Stimulated activated CD4-positive, alpha-beta T cell treated with anti-CD3 and anti-CD28 coated beads, Interleukin-4, amount 100 ng/mL, for 1 hour (primary cell): ENCODE measurements around the gene PPP1R13L.
A peak's percentile ranks its signal among the peaks of the same experiment; 100 is the strongest.
"Not testable (repeated sequence)": the region's sequence is repeated elsewhere in the genome, so short reads cannot be mapped to it uniquely, and the experiment has no call there.

ENCODE experiments used
- DNase-seq: peaks from one replicate; pipeline ENCODE4 v3.0.0-alpha.2; 2020

PPP1R13L gene

DNA sequence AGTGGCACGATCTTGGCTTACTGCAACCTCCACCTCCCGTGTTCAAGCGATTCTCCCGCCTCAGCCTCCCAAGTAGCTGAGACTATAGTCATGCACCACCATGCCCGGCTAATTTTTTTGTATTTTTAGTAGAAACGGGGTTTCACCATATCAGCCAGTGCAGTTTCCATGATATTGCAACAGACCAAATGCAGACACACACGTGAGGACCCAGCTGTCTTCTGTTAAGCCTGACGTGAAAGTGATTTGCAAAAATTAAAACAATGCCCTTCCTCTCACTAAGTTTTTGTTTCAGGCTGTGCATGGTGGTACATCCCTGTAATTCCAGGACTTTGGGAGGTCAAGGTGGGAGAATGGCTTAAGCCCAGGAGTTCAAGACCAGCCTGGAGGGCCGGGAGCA lies 26.1 kb upstream of the PPP1R13L start:
- DNase-seq, result not testable (repeated sequence)

DNA sequence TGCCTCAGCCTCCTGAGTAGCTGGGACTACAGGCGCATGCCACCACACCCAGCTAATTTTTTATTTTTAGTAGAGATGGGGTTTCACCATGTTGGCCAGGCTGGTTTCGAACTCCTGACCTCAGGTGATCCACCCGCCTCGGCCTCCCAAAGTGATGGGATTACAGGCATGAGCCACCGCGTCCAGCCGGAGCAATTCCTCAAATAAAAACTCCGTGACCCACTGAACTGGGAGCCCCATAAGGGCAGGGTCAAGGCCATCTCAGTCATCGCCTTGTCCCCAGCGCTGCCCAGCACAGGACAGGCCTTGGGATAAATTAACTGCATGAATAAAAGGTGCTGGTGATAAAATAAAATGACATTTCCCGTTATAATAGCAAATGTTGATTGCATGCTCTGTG lies 25.0 kb upstream of the PPP1R13L start:
- not testable (repeated sequence) for DNase-seq

GRCh38 chr19:45428384-45429231 lies 23.7 kb upstream of the PPP1R13L start:
- no peak for DNase-seq

DNA sequence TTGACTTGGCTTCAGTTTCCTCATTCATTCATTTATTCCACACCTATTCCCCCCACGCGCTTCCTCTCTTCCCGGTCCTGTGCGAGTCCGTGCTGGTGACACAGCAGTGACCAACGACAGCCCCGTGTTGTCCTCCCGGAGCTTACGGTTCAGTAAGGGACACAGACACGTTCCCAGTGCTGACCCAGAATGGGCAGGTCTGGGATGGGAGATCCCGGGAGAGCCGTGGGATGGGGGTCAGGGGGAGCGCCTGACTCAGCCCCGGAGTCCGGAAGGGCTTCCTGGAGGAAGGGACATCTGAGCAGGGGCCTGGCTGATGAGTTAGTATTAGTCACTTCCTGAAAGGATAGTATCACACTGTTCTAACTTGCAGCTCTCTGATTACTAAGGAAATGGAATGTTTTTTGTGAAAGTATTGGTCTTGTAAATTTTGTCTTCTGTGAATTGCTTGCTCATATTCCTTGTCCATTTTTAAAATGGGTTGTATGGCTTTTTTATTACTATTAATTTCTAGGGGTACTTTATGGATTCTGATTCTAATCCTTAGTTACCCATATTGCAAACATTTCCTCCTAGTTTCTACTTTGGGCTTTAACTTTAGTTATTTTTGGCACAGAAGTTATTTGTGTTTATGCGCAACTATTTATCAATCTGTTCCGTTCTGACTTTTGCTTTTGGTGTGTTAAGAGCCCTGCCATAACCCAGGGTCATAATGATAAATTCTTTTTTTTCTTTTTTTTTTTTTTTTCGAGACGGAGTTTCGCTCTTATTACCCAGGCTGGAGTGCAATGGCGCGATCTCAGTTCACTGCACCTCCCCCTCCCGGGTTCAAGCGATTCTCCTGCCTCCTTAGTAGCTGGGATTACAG lies 19.6 kb upstream of the PPP1R13L start:
- peak; percentile 33 for DNase-seq

DNA sequence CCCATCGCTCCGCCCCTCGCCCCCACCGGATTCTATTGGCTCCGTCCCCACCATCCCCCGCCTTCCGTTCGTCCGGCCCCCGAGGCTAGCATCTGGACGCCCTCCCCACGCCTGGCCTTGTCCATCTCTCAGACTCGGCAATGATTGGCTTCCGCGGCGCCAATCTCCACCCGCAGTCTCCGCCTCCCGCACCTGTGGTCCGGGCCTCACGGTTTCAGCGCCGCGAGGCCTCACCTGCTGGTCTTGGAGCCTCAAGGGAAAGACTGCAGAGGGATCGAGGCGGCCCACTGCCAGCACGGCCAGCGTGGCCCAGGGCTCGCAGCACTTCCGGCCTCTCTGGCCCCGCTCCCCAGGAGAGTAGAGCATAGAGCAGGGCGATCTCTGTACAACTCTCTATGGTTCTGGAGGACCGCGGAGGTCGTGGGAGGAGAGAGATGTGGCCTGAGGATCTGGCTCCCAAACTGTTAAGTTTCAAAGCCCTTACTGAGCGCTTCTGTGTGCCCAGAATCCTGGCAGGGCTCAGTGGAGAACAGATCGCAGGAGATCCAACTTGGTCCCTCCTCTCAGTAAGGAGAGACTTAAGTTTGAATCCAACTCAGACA lies 18.8 kb upstream of the PPP1R13L start, which contains the start of gene ERCC1:
Gene ERCC1 (minus strand): TSS at position 329 of the 602 bp plus-strand sequence. CDS start 543 bp downstream, outside the sequence.
- DNase-seq, result peak; percentile 66

DNA sequence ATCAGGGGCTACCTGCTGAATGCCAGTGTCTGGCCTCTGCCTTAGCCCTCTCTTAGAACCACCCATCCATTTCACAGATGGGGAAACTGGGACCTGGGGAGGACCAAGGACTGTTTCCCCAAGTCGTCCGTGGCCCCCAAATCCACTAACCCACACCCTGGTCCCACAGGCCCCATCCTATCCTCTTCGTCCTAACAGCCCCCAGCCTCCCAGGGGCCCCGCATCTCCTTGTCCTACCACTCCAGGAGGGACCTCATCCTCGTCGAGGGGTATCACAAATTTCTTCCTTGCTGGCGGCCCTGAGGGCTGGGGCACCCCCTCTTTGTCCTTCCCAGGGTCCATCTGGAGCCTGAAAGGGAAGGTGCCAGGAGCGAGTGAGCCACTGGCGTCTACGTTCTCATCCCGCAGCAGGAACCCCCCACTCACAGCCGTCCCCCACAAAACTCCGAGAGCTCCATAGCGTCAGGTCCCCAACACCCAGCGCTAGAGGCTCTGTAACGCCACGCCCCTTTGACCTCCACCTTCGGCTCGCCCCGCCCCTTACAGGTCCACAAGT lies 18.2 kb upstream of the PPP1R13L start:
- peak; percentile 81 for DNase-seq

DNA sequence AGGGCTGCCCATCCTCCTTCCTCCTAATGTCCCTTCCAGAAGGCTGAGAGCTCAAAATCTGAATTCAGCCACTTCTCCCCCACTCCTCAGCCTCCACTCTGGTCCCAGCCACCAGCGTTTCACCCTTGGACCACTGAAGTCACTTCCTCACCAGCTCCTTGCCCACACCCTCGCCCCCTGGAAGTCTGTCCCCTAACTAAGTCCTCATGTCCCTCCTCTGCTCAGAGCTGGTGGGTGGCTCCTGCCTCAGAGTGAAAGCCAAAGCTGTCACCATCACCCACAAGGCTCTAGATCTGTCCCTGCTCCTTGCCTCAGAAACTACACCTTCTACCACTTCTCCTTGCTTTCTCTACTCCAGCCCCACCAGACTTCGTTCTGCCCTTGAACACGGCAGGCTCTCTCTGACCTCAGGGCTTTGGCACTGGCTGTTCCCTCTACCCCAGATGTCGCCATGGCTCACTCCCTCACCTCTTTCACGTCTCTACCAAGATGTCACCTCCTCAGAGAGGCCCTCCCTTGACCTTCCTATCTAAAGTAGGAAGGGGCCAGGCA lies 17.2 kb upstream of the PPP1R13L start:
- DNase-seq, result no peak

DNA sequence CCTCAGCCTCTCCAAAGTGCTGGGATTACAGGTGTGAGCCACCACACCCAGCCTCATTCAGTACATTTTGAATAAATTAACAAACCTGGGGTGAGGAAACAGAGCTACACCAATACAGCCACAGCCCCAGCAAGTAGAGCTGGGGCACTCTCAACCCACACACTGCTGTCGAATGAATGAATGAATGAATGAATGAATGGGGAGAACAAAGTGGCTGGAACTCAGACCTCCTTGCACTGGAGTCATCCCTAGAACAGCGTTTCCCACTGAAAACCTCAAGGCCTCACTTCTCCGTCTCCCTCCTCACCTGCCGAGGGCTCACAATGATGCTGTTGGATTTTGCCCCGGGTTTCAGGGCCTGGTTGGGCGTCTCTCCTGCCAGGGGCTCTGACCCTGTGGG lies 16.0 kb upstream of the PPP1R13L start:
- no peak for DNase-seq

GRCh38 chr19:45420356-45420755 lies 15.5 kb upstream of the PPP1R13L start:
- DNase-seq, result no peak

DNA sequence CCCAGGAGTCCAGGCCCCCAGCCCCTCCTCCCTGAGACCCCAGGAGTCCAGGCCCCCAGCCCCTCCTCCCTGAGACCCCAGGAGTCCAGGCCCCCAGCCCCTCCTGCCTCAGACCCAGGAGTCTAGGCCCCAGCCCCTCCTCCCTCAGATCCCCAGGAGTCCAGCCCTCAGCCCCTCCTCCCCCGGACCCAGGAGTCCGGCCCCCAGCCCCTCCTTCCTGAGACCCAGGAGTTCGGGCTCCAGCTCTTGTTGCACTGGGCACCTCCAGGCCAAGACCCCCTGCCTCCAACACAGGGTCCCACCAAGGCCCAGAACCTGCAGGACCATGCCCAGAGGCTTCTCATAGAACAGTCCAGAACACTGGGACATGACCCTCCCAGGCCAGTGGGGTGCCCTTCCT lies 15.0 kb upstream of the PPP1R13L start:
- no peak for DNase-seq

DNA sequence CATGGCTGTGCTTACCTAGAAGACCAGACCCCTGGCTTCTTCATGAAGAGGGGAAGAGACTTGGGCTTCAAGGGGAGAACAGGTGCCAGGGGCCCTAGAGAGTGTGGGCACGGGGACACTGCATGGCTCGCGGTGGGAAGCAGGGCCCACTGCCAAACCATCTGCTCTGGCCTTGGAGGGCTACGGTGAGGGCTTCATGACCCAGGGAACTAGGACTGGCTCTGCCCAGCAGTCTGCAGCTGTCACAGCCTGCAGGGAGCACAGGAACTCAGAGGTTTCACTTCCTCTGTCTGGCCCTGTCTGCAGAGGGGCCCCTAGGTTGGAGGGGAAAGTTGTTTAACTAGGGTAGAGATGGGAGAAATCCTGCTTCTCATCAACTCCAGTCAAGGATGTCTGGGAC lies 14.5 kb upstream of the PPP1R13L start:
- no peak for DNase-seq

- no peak for DNase-seq
Measured at GRCh38 chr19:45418802-45419201, 13.9 kb upstream of the PPP1R13L start.

DNA sequence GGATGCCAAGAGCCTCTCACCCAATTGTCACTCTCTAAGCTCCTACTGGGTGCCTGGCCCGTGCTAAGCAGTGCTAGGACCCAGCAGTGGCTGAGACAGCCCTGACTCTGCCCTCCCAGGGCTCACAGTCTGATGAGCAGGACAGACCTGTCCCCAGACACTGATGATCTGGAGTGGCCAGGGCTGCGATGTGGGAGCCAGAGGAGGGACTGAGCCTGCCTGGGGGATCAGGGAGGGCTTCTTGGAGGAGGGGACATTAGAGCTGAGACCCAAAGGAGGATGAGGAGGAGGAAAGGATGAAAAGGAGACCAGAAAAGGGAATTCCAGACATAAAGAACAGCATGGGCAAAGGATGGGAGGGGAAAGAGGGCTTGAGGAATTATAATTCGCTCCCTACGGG lies 12.3 kb upstream of the PPP1R13L start:
- no peak for DNase-seq

- DNase-seq, result no peak
Measured at GRCh38 chr19:45414468-45414867, 9.6 kb upstream of the PPP1R13L start.

- DNase-seq, result no peak
Measured at GRCh38 chr19:45413497-45413896, 8.6 kb upstream of the PPP1R13L start.

DNA sequence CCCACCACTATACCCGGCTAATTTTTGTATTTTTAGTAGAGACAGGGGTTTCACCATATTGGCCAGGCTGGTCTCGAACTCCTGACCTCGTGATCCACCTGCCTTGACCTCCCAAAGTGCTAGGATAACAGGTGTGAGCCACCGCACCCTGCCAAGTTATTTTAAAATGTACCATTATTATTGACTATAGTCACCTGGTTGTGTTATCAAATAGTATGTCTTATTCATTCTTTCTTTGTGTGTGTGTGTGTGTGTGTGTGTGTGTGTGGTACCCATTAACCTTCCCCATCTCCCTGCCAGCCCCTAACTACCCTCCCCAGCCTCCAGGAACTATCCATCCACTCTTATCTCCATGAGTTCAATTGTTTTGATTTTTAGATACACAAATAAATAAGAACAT lies 5.5 kb upstream of the PPP1R13L start:
- not testable (repeated sequence) for DNase-seq

DNA sequence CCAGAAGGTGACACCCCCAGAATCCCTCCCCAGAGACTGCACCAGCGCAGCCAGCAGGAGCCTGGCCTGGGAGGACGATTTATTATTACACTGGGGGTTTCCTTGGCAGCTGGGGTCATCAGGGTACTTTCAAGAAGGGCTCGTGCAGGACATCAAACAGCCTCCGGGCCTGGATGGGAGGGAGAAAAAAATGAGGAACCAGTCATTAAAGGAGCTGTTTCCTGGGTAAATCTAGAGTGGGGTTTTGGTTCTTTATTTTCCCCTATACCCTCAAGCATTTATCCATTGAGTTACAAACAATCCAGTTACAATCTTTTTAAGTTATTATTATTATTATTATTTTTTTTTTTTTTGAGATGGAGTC lies 4.7 kb upstream of the PPP1R13L start:
- DNase-seq, result no peak

DNA sequence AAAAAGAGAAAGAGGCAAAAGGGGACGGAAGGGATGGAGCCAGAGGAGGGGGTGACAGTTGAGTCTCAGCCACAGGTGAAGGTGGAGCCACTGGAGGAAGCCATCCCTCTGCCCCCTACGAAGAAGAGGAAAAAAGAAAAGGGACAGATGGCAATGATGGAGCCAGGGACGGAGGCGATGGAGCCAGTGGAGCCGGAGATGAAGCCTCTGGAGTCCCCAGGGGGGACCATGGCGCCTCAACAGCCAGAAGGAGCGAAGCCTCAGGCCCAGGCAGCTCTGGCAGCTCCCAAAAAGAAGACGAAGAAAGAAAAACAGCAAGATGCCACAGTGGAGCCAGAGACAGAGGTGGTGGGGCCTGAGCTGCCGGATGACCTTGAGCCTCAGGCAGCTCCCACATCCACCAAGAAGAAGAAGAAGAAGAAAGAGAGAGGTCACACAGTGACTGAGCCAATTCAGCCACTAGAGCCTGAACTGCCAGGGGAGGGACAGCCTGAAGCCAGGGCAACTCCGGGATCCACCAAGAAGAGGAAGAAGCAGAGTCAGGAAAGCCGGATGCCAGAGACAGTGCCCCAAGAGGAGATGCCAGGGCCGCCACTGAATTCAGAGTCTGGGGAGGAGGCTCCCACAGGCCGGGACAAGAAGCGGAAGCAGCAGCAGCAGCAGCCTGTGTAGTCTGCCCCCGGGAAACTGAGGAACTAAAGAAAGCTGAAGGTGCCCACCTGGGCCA lies 4.1 kb upstream of the PPP1R13L start:
- no peak for DNase-seq

GRCh38 chr19:45408121-45408520 lies 3.3 kb upstream of the PPP1R13L start:
- no peak for DNase-seq

DNA sequence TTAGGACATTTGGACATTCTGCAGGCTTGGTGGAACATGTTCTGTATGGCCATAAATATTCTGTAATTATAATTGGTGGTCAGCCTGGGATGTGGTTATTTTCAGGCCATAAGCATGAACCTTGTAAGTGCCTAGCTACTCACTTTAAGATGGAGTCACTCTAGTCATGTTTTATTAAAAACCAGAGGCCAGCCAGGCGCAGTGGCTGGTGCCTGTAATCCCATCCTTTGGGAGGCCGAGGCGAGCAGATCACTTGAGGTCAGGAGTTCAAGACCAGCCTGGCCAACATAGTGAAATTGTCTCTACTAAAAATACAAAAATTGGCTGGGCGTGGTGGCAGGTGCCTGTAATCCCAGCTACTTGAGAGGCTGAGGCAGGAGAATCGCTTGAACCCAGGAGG lies 2.7 kb upstream of the PPP1R13L start:
- DNase-seq, result not testable (repeated sequence)

DNA sequence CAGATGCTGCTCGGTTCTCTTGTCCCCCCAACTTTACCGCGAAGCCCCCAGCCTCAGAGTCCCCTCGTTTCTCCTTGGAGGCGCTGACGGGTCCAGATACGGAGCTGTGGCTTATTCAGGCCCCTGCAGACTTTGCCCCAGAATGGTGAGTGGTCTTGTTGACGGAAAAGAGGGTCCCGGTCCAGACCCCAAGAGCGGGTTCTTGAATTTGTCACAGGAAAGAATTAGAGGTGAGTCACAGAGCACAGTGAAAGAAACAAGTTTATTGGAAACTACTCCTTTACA lies 2.2 kb upstream of the PPP1R13L start:
- DNase-seq, result no peak
